GM19351 (cell line): ENCODE data around the gene OTOGL.
"Not testable (repeated sequence)": the region's sequence is repeated elsewhere in the genome, so short reads cannot be mapped to it uniquely, and the experiment has no call there.

Experiments
- ATAC-seq: cut with Tn5 transposase; IDR thresholded peaks from one replicate; pipeline ENCODE4 v1.9.1; 2021; ENCODE audit warnings: mild to moderate bottlenecking, moderate library complexity; ENCODE audit not compliant: unreplicated experiment

The OTOGL gene

DNA sequence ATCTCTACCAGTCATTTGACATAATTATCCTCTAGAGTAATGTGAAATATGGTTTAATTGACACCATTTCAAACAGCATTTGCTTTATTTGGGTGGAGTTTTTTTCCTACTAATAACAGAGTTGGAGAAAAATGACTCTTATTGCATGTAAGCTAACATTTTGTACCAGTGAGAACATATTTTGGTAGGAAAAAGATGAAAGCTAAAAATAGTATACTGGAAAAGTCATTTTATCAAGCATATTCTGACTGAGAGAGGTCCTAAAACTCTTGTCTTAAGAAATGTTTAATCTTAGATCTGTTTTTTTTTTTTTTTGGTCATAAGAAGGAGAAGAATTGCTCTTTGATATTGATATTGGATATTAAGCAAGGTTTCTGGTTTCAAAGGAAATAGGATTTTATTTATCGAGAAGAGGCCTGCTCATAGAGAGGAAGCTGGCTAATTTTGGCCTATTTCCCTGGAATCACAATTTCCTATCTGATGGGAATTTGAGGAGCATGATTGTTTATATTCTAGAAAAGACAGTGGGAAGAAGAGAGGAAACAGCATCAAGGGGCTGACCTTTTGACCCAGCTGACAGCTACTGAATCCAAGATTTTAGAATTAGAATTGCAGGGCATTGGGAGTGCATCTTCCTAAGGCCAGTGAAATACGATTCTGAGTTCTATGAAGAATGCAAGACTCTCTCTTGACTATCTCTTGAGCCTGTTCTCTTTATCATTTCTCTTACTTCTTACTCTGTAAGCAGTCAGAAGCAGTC is 19.4 kb downstream of the OTOGL start:
- ATAC-seq, result no peak

DNA sequence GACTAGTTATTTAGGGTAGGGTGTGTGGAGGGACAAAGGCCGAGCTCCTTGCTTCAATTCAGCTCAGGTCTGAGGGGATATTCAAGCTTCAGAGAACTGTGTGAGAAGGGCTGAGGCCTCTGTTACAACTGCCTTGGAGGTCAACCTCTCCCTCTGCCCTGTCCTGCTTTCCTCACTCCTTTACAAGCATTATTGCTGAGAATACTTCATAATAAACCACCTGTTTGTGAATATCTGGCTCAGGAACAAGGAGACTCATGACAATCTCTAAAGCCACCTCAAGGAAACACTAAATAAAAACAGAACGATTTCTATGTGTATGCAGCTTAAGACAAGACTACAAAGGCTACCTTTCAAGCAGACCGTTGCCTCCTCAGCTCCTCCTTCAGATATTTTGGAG is 21.7 kb downstream of the OTOGL start:
- ATAC-seq, result no peak

DNA sequence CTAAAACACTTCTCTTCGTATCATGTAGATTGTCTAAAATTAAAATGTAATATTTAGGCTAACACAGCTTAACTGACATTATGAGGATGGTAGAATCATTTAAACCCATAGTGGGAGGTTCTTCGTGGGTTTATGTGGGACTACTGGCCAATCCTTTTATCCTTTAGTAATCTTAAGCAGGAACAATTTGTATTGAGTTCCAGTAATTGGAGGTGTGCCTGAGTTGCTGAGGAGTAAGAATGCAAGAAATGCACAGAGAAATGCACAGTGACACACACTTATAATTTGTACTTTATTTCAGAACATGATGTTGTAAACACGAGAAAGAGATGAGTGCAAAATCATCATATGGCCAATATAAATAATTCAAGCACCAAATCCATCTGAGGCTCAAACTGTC is 22.3 kb downstream of the OTOGL start:
- no peak for ATAC-seq

DNA sequence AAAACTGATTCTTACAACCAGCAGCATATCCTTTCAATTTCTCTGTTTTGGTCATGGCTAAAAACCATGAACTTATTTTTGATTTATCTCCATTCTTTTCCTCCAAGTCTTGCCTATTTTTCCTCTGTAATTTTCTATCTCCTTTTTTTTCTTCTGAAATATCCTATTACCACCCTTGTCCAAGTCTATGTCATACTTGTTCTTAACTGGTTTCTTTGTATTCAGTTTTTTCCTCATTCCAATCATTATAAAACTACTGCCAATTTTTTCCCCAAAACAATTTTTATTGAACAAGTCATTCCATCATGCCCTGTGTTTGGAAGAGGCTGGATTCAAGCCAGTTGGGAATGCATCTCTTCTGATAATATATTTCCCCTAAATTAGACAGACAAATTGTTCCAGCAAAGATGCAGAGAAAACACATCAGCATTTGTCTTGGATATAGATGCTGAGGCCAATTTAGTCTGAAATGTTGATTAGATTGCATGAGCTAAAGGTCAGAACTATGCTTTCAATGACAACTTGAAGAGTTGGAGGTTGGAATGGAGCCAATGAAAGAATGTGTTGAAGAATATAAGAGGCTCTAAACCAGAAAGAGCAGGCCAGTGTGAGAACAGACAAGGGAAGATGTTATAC is 30.7 kb downstream of the OTOGL start:
- no peak for ATAC-seq

DNA sequence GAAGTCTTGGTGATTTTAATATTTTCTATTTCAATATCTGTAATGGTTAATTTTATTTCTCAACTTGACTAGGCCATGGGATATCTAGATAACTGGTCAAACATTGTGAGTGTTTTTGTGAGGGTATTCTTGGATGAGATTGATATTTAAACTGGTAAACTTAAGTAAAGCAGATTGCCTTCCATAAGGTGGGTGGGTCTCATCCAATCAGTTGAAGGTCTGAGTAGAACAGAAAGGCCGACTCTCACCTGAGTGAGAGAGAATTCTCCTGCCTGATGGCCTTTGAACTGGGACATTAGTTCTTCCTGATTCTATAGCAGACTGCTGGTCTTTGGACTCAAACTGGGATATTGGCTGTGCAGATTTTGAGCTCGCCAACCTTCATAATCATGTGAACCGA is 36.3 kb downstream of the OTOGL start:
- ATAC-seq, result no peak

DNA sequence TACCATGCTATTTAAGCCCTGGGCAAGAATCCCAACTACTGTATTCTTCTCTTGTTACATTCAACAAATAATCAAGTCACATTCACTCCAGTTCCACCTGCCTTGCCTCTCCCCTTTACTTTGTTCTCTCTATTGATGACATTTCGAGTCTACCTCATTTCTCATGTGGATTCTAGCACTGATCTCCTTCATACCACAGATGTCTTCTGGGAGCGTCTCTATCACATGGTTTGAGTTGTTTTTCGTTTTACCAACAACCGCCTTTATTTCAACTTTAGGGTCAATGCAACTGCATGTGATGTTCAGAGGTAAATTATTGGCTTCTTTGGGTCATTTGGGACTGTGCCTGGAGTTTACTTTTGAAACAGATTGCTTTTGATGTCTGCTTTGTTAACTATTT is 40.7 kb downstream of the OTOGL start:
- ATAC-seq, result no peak

DNA sequence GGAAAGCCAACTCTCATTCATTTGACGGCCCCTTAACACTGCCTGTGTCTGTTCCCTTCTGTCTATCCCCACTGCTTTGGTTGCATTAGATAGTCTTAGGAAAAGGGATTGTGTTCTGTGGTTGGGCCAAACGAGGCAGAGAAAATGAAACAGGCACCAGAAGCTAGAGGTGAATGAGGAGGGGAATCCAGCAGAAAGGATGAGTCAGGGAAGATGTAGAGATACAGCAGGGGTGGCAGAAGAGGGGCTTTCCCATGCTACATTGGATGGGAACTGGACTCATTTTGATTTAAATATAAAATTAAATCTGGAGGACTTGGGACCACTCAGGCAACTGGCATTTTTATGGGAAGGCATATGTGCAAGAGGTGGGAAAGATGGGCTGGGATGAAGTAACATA is 43.3 kb downstream of the OTOGL start:
- ATAC-seq, result no peak

DNA sequence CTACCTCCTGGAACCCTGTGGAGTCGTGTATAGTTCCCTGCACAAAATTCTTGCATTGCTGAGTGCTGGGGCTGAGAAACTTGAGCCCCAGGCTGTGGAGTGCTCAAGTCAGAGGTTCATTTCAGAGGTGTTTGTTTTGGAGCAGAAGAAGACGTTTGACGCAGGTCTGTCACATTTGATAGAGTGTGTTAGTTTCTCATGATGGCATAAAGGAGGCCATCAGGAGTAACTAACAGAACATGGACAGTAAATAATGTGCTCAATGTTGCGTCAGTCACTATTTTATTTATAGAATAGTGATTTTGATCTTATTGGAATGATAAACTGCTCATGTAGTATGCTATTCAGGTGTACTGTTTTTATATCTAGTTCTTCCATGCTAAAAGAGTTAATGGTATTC is 44.2 kb downstream of the OTOGL start:
- ATAC-seq, result no peak

DNA sequence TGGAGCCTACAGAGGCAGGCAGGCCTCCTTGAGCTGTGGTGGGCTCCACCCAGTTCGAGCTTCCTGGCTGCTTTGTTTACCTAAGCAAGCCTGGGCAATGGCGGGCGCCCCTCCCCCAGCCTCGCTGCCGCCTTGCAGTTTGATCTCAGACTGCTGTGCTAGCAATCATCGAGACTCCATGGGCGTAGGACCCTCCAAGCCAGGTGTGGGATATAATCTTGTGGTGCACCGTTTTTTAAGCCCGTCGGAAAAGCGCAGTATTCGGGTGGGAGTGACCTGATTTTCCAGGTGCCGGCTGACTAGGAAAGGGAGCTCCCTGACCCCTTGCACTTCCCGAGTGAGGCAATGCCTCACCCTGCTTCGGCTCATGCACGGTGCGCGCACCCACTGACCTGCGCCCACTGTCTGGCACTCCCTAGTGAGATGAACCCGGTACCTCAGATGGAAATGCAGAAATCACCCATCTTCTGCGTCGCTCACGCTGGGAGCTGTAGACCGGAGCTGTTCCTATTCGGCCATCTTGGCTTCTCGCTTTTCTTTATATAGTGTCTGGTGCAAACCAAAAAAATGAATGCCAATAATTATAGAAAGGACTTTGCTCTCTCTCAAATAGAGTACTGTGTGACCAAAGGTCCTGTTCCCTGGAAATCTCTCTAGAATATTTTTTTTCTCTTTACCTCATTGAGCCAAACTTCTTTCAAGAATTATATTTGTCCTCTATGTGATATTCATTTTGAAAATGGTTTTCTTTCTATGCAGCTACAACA is 50.4 kb downstream of the OTOGL start:
- ATAC-seq, result not testable (repeated sequence)

DNA sequence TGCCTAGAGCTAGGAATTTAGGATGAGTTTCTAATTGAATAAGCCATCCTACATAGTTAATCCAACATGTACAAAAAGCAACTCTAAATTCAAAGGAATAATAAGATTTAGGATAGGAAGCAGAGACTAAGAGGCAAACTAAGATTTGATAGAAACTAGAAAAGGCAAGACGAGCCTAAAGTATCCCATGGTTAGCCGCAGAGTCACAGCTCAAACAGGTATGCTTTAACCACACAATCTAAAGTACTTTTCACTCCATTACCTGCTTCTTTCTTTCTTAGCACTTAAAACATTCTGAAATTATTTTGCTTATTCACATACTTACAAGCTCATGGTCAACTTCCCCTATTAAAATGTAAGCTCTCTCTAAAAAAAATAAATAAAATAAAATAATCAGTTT is 51.8 kb downstream of the OTOGL start:
- no peak for ATAC-seq

DNA sequence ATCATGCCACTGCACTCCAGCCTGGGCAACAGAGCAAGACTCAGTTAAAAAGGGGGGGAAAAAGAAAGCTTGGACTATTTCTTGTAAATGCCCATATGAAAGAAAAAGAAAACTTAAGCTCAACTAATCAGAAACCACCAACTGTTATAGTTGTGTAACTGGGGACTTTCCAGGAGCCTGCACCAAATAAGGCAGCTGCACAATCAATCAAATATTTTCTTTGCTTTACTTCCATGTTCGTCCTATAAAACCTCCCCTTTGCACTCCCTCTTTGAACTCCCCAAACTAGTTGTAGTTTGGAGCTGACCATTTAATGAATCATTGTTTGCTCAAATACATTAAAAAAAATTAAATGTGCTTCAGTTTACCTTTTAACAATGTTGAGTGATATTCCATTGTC is 54.9 kb downstream of the OTOGL start:
- ATAC-seq, result no peak

DNA sequence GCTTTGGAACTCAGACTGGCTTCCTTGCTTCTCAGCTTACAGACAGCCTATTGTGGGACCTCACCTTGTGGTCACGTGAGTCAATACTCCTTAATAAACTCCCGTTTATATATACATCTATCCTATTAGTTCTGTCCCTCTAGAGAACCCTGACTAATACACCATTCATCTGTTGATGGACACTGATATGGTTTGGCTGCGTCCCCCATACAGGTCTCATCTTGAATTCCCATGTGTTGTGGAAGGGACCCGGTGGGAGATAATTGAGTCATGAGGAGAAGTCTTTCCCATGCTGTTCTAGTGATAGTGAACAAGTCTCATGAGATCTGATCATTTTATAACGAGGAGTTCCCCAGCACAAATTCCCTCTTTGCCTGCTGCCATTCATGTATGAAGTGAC is 57.0 kb downstream of the OTOGL start:
- no peak for ATAC-seq

DNA sequence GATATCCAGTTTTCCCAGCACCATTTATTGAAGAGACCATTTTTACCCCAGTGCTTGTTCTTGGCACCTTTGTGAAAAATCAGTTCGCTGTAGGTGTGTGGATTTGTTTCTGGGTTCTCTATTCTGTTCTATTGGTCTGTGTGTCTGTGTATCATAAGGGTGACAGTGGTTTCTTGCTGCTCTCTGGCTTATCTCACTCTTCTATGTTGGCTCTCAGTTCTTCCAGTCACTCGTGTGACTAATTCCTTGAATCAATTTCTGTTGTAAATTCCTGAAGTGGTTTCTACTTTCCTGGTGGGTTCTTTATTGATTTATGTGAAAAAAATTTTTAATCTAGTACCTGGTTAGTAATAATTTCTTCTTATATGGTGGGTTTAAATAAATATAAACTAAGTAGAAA is 58.3 kb downstream of the OTOGL start:
- ATAC-seq, result no peak

DNA sequence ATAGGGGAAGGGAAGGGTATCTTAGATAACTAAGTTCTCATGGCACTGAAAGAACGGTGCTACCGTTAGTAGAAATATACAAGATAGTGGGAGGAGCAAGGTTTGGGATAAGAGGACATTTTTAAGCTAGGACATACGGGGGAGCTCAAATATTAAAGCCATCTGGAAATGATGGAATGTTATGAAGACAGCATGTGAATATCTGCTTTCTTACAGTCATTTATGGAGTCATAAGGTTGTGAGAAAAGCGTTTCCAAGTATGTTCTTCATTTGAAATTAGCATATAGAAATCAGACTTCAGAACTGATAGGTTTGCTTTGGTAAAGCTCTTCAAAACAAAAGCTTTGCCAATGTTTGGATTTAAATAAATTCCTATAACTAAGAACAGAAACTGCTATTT is 62.3 kb downstream of the OTOGL start:
- ATAC-seq, result no peak

DNA sequence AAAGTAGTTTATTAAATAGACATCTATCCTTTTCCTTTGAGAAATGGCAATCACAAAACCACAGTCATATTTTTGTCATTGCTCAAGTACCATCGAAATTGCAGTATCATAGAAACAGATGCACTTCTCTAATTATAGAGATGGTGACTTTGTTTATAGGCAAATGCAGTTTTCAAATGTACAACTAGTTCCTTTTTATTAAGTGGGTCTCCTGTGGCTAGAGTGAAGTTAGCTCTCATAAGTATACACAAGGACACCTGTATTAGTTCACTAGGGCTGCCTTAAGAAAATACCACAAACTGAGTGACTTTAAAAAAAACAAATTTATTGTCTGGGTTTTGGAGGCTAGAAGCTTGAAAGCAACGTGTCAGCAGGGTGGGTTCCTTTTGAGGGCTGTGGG is 62.8 kb downstream of the OTOGL start:
- peak; percentile 75 for ATAC-seq

DNA sequence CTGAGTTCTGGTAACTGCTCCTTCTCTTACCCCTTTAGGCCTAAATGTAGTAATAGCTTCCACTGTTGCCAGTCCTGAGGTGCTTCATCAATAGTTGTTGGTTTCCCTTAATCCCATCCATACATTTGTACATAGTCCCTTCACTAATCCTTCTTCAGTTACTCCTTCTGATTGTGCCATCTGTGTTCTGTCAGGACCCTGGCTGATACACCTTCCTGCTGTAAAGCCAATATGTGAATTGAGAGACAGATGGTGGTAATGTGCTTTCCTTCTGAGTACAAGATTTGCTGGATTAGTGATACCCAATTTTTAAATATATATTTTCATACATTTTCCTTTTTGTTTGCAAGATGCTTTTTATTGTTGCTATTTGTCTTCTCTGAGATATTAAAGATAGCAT is 66.4 kb downstream of the OTOGL start:
- no peak for ATAC-seq

DNA sequence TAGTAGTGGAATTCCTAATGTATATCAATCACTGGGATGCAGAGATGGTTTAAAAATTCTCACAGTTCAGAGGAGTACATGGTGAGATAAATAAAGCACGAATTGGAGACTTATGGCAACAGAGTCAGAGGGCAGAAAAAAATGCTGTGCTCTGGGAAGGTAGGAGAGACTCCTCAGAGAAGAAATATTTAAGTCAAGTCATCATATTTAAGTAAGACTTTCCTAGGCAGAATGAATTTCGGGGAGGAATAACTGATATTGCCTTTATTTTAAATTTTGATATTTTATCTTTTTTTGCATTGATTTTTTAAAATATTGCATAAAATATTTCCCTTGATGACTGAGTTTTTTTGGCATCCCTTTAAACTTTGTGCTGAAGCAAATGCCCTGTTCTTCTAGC is 67.4 kb downstream of the OTOGL start:
- ATAC-seq, result no peak

DNA sequence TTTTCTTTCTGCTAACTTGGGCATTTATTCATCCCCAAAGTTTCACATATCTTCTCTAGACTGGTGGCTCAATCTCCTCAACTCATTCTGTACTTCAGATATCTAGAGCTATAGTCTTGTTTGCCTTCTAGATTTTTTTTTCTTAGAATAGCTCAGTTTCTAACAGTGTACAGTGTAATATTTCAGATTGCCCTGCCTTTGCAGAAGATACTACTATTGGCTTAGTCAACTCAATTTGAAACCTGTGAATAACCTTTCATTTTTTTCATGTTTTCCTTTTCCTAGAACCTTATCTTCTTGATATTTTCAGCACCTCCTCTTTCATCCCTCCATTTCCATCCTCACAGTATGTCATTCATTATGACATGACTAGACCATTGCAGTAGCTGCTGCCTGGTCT is 69.6 kb downstream of the OTOGL start:
- no peak for ATAC-seq

DNA sequence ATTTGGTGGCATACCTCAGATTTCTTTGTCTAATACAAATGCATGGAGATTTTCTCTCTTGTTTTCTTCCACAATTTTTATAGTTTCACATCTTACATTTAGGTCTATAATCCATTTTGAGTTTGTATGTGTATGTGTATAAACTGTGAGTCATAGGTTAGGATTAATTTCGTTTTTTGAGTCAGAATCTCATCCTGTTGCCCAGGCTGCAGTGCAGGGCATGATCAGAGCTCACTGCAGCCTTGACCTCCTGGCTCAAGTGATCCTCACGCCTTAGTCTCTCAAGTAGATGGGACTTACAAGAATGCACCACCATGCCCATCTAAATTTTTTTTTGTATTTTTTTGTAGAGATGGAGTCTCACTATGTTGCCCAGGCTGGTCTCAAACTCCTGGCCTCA is 71.6 kb downstream of the OTOGL start:
- ATAC-seq, result no peak

DNA sequence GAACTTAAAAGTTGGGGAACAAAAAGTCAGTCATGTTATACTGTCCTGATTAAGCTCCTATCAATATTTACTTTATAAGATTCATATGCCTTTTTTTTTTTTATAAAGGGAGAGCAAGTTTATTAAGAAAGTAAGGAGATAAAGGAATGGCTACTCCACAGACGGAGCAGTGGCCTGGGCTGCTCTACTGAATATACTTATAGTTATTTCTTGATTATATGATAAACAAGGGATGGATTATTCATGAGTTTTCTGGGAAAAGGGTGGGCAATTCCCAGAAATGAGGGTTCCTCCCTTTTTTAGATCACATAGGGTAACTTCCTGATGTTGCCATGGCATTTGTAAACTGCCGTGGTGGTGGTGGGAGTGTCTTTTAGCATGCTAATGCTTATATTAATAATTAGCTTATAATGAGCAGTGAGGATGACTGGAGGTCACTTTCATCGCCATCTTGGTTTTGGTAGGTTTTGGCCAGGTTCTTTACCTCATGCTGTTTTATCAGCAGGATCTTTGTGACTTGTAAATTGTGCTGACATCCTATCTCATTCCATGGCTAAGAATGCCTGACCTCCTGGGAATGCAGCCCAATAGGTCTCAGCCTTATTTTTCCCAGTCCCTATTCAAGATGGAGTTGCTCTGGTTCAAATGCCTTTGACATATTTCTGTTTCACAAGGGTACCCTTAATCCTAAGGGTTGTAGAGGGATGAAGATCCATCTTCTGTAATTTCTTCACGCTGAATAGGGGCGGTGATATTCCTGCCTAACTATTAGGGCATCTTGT is 73.9 kb downstream of the OTOGL start:
- ATAC-seq, result no peak

DNA sequence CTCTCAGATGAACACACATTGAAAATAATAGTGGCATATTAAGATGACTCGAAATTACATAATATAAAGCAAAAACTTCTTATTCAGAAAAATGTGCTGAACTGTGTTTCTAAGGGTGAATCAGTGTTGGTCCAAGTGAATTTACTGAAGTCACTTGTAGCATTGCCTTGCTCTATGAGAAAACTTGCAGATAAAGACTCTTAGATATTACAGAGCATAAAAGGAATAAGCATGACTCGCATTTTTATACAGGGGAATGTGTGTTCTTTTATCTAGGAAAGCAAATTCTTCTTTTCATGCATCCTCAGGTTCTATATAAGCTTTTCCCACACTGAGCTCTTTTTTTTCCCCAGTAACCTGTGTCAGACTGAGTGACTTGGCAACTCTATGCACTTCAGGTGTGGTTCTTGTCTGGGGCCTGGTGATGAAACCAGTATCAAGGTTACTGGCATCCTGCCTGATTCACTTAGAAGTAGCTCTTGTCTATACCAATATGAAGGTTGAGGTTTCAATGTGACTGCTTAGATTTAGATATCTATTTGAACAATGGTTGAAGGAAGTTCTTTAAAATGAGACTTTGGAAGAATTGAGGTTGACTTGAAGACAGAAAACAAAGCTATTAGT is 76.1 kb downstream of the OTOGL start:
- no peak for ATAC-seq
